ENCODE data around the gene CDCA7L. TPM values are rescaled to one million over a fixed set of nuclear protein-coding genes. Genes with fewer than 3 reads are reported as not detected.

Gene CDCA7L
- total RNA-seq, 4 donors from 2014 or later = 7.4 to 16.9 (median 10.8) TPM

- H3K27me3 ChIP-seq = no peaks in the 10 kb centered on the region
- WGBS, 2 donors = 88 to 92% methylated on average over 2 of the region's 2 CpGs
- DNase-seq (ENCODE audit: low spot score in 2 of 2) = no peak
Observed at GRCh38 chr7:21918216-21918615, 27.5 kb downstream of the CDCA7L start.

GRCh38 chr7:21916629-21917028 is 29.1 kb downstream of the CDCA7L start:
- Histone ChIP-seq H3K27me3 (no peaks in the 10 kb centered on the region), H3K4me3 (no peak overlapping the region), H3K27ac (no peak overlapping the region), H3K36me3 (peaks cover 0 to 39% (median 0%) of the 10 kb centered on the region in 3 donors), H3K4me1 (no peaks in the 10 kb centered on the region), H3K9me3 (no peaks in the 10 kb centered on the region)
- TF ChIP-seq POLR2A (IDR thresholded peaks at IDR 0.05) (no peak), EP300 (IDR thresholded peaks at IDR 0.05) (no peak), CTCF (IDR thresholded peaks at IDR 0.05) (no peak)
- WGBS, 2 donors = 71 to 96% methylated on average over 5 of the region's 5 CpGs
- no peak for DNase-seq (ENCODE audit: low spot score in 2 of 2)

More at GRCh38 chr7:21918216-21918615, 27.5 kb downstream of the CDCA7L start:
- H3K9me3 ChIP-seq = no peaks in the 10 kb centered on the region
- TF ChIP-seq POLR2A (IDR thresholded peaks at IDR 0.05) (no peak), CTCF (IDR thresholded peaks at IDR 0.05) (no peak), EP300 (IDR thresholded peaks at IDR 0.05) (no peak)
- peaks cover 0 to 26% (median 0%) of the 10 kb centered on the region in 3 donors for H3K36me3 ChIP-seq
- H3K27ac ChIP-seq = no peak overlapping the region
- H3K4me3 ChIP-seq = no peak overlapping the region
- H3K4me1 ChIP-seq = no peaks in the 10 kb centered on the region

GRCh38 chr7:21916176-21916575 is 29.5 kb downstream of the CDCA7L start:
- WGBS, 2 donors = 90 to 95% methylated on average over 7 of the region's 7 CpGs
- no peak for DNase-seq (ENCODE audit: low spot score in 2 of 2)
- H3K4me3 ChIP-seq = no peak overlapping the region

GRCh38 chr7:21915140-21915539 is 30.6 kb downstream of the CDCA7L start:
- no peaks in the 10 kb centered on the region for H3K27me3 ChIP-seq
- H3K4me3 ChIP-seq = no peak overlapping the region
- H3K36me3 ChIP-seq = peaks cover 0 to 39% (median 0%) of the 10 kb centered on the region in 3 donors
- no peak for DNase-seq (ENCODE audit: low spot score in 2 of 2)
- 85 to 89% methylated on average over 3 of the region's 3 CpGs for WGBS, 2 donors
- TF ChIP-seq CTCF (IDR thresholded peaks at IDR 0.05) (no peak), POLR2A (IDR thresholded peaks at IDR 0.05) (no peak), EP300 (IDR thresholded peaks at IDR 0.05) (no peak)
- H3K9me3 ChIP-seq = no peaks in the 10 kb centered on the region
- no peak overlapping the region for H3K27ac ChIP-seq
- no peaks in the 10 kb centered on the region for H3K4me1 ChIP-seq

More at GRCh38 chr7:21916176-21916575, 29.5 kb downstream of the CDCA7L start:
- TF ChIP-seq CTCF (IDR thresholded peaks at IDR 0.05) (no peak), POLR2A (IDR thresholded peaks at IDR 0.05) (no peak), EP300 (IDR thresholded peaks at IDR 0.05) (no peak)
- Histone ChIP-seq H3K36me3 (peaks cover 0 to 39% (median 0%) of the 10 kb centered on the region in 3 donors), H3K4me1 (no peaks in the 10 kb centered on the region), H3K9me3 (no peaks in the 10 kb centered on the region), H3K27ac (no peak overlapping the region), H3K27me3 (no peaks in the 10 kb centered on the region)

GRCh38 chr7:21914671-21915070 is 31.0 kb downstream of the CDCA7L start:
- Histone ChIP-seq H3K36me3 (peaks cover 0 to 41% (median 0%) of the 10 kb centered on the region in 3 donors), H3K4me1 (no peaks in the 10 kb centered on the region), H3K27me3 (no peaks in the 10 kb centered on the region), H3K9me3 (no peaks in the 10 kb centered on the region), H3K4me3 (no peak overlapping the region), H3K27ac (no peak overlapping the region)
- WGBS, 2 donors = 90 to 92% methylated on average over 5 of the region's 5 CpGs
- no peak for DNase-seq (ENCODE audit: low spot score in 2 of 2)
- TF ChIP-seq CTCF (IDR thresholded peaks at IDR 0.05) (no peak), EP300 (IDR thresholded peaks at IDR 0.05) (no peak), POLR2A (IDR thresholded peaks at IDR 0.05) (no peak)
